ENCODE data around the gene PUS1.

DNA sequence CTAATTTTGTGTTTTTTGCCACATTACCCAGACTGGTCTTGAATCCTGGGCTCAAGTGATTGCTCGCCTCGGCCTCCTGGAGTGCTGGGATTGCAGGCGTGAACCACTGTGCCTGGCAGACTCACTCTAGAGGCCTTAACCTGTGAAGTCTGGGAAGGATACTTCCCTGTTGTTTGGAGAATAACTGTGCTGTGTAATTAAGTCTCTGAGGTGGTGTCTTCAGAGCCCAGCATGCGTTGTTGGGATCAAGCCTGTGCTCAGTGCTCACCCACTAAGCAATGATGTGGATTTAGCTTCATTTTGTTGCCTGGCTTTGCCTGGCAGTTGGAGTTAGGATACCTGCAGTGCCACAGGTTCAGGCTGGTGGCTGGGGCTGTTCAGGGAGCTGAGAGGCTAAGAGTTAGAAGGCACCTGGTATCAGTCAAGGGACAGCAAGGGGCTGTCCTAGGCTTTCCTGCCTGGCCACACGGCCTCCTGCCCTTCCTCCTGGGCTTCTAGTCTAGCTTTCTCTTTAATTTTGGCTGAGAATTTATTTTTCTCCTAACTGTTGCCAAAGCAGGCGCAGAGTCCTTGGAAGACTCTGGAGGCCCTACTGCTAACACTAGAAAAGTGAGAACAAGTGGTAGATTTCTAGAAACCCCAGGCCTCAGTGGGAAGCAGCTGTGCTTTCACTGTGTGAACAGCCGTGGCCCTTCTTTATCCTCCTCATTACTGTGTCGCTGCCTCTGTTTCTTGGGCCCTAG, 59.1 kb downstream of the PUS1 start:
- TF ChIP-seq CTCF (IDR thresholded peaks at IDR 0.05; ENCODE audit: low read length) (no peak), EZH2 (IDR thresholded peaks at IDR 0.05; ENCODE audit: borderline replicate concordance, low read length) (no peak)

Measured in OCI-LY1 (cell line).